HepG2 (cell line): ENCODE data around the gene LRTM2. TPM values are rescaled to one million over a fixed set of nuclear protein-coding genes. Genes with fewer than 3 reads are reported as not detected.

Experiments
- AGO1 ChIP-seq: fragments of 200-400 bp; formaldehyde crosslinking; IDR thresholded peaks from 2 replicates; pipeline ENCODE4 v1.6.1; 2017; ENCODE audit warnings: mild to moderate bottlenecking, low read depth, low read length, moderate library complexity; ENCODE audit not compliant: poor library complexity, severe bottlenecking
- BCL6 ChIP-seq: IDR thresholded peaks from 2 replicates; pipeline ENCODE4 v1.6.1; 2016; ENCODE audit warnings: missing genetic modification reagents, missing compliant biosample characterization
- ELF4 ChIP-seq: sonication (generic); formaldehyde crosslinking; IDR thresholded peaks from 2 replicates; pipeline ENCODE4 v1.5.0; 2020; ENCODE audit warnings: missing genetic modification reagents, mild to moderate bottlenecking, moderate library complexity, borderline replicate concordance
- HNRNPK ChIP-seq: fragments of 200-400 bp; formaldehyde crosslinking; IDR thresholded peaks from 2 replicates; pipeline ENCODE4 v1.6.1; 2018; ENCODE audit warnings: low read length, low read depth, moderate library complexity, mild to moderate bottlenecking; ENCODE audit not compliant: poor library complexity, severe bottlenecking
- HNRNPLL ChIP-seq: fragments of 200-400 bp; formaldehyde crosslinking; IDR thresholded peaks from 2 replicates; pipeline ENCODE4 v1.6.1; 2017; ENCODE audit warnings: mild to moderate bottlenecking, low read depth, low read length; ENCODE audit not compliant: poor library complexity, severe bottlenecking
- KAT8 ChIP-seq: IDR thresholded peaks from 2 replicates; pipeline ENCODE4 v1.6.1; 2016; ENCODE audit warnings: missing genetic modification reagents, missing compliant biosample characterization
- KLF15 ChIP-seq: sonication (generic); formaldehyde crosslinking; IDR thresholded peaks from 2 replicates; pipeline ENCODE4 v1.8.1; 2023; ENCODE audit warnings: borderline replicate concordance, mild to moderate bottlenecking, inconsistent platforms, missing genetic modification reagents, mixed read lengths
- MIER2 ChIP-seq: IDR thresholded peaks from 2 replicates; pipeline ENCODE4 v1.6.1; 2016; ENCODE audit warnings: missing biosample characterization, missing genetic modification reagents
- REXO4 ChIP-seq: sonication (generic); formaldehyde crosslinking; IDR thresholded peaks from 2 replicates; pipeline ENCODE4 v1.8.0; 2022; ENCODE audit warnings: missing genetic modification reagents, mild to moderate bottlenecking, borderline replicate concordance
- RORA ChIP-seq: sonication (generic); formaldehyde crosslinking; IDR thresholded peaks from 2 replicates; pipeline ENCODE4 v1.5.0; 2020; ENCODE audit warnings: mild to moderate bottlenecking, missing genetic modification reagents, moderate library complexity
- TBX2 ChIP-seq: sonication (generic); formaldehyde crosslinking; IDR thresholded peaks from 2 replicates; pipeline ENCODE4 v1.5.0; 2020; ENCODE audit warnings: missing genetic modification reagents, mild to moderate bottlenecking, borderline replicate concordance
- TEAD2 ChIP-seq: sonication (generic); formaldehyde crosslinking; IDR thresholded peaks from 2 replicates; pipeline ENCODE4 v1.9.0; 2021; ENCODE audit warnings: missing genetic modification reagents
- TEAD3 ChIP-seq: optimal IDR thresholded peaks from 2 replicates; pipeline ENCODE3; 2016; ENCODE audit warnings: borderline replicate concordance
- ZFY ChIP-seq: sonication (generic); formaldehyde crosslinking; IDR thresholded peaks from 2 replicates; pipeline ENCODE4 v1.4.0; 2020; ENCODE audit warnings: missing genetic modification reagents
- ZMYM4 ChIP-seq: sonication (generic); formaldehyde crosslinking; IDR thresholded peaks from 2 replicates; pipeline ENCODE4 v1.8.1; 2023; ENCODE audit warnings: mild to moderate bottlenecking, missing genetic modification reagents
- ZNF83 ChIP-seq: sonication (generic); formaldehyde crosslinking; IDR thresholded peaks from 2 replicates; pipeline ENCODE4 v1.4.0; 2020; ENCODE audit warnings: missing genetic modification reagents, mild to moderate bottlenecking, borderline replicate concordance
- polyA plus RNA-seq, 8 experiments: library from polyadenylated mRNA; depleted of rRNA in 3 of 8; stranded (reverse) in 7 of 8; unstranded in 1 of 8; fragments of >200 nt; fragmentation: Illumina TruSeq in 4 of 8; extraction: Trizol in 4 of 8; gene quantifications; 2 replicates each; pipeline versions ENCODE4 v1.2.1 to v1.2.3, GENCODE V29; 2011 to 2016; ENCODE audit warnings: low read depth in 4 of 8, missing spikeins in 1 of 8, mixed read lengths in 1 of 8; ENCODE audit not compliant: insufficient read depth in 1 of 8
- total RNA-seq, 5 experiments: library from RNA; depleted of rRNA; stranded (reverse); fragments of >200 nt; fragmentation: Illumina TruSeq; extraction: Trizol; gene quantifications; 2 replicates each; pipeline ENCODE4 v1.2.3, GENCODE V29; 2016; ENCODE audit warnings: low read depth in 1 of 5
- TF ChIP-seq, protein P1 (sequence below): sonication (generic); formaldehyde crosslinking; IDR thresholded peaks from 2 replicates; pipeline ENCODE4 v1.4.0; 2020; ENCODE audit warnings: missing genetic modification reagents
- TF ChIP-seq, protein P2 (sequence below), 2 experiments: fragments of 450-650 bp in 1 of 2; sonication (generic) in 1 of 2; formaldehyde crosslinking; IDR thresholded peaks; 2 replicates each; pipeline versions ENCODE4 v1.5.0 to v1.8.0; 2020 to 2022; ENCODE audit warnings: mild to moderate bottlenecking in 1 of 2, missing genetic modification reagents in 1 of 2
- TF ChIP-seq, protein P3 (sequence below): sonication (generic); formaldehyde crosslinking; IDR thresholded peaks from 2 replicates; pipeline ENCODE4 v1.4.0; 2020; ENCODE audit warnings: mild to moderate bottlenecking, missing genetic modification reagents

Gene LRTM2
- total and polyA plus RNA-seq, 2 of the 13 experiments (the other 11 are each of a cell fraction or from before 2014, with no cell fraction given): 0.09 TPM; not detected in 1

DNA sequence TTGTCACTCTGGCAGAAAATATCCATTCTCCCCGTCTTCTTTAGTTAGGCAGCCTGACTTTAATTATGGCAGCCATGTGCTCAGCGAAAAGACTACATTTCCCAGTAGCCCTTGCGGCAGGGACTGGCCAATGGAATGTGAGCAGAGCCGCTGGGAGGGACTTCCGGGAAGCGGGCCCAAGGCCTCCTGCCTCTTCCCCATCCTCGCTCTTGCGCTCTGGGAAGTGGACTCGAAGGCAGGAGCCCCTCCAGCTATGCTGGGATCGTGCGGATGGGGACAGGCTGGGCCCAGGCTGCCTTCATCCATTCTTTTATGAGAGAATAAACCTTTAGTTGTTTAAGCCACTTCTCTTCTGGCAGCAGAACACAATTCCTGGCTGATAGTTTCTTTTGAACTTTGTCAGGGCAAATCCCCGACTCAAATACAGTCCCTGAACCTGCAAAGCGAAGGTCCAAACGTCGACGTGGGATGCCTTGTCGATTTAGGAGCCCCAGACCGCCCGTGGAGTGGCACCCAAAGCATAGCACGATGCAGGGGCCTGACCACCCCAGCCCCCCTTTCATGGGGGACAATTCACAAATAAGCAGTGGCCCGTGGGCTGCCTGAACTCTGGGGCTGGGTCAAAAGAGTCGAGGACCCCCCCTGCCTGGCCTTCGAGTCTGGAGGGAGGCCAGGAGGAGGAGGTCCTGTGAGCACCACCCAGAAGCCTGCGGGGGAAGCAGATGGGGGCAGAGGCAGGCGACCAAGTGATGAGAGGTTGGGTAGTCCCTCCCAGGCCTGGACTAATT, 15.6 kb upstream of the LRTM2 start (continued):
- TF ChIP-seq AGO1 (peak; percentile 13), ELF4 (CRISPR knock-in tag) (peak; percentile 47; the same call in 1 of the 2 replicates), HNRNPK (no peak), TBX2 (CRISPR knock-in tag) (no peak), MIER2 (CRISPR knock-in tag) (no peak), ZFY (CRISPR knock-in tag) (peak; percentile 62), REXO4 (CRISPR knock-in tag) (no peak), ZNF83 (CRISPR knock-in tag) (no peak), KLF15 (CRISPR knock-in tag) (no peak), HNRNPLL (no peak), KAT8 (CRISPR knock-in tag) (peak; percentile 59; the same call in 1 of the 2 replicates), ZMYM4 (CRISPR knock-in tag) (peak; percentile 40; the same call in 1 of the 2 replicates), TEAD3 (peak; percentile 66), RORA (CRISPR knock-in tag) (no peak), BCL6 (CRISPR knock-in tag) (no peak), TEAD2 (CRISPR knock-in tag) (no peak)
- TF ChIP-seq, protein P1, sequence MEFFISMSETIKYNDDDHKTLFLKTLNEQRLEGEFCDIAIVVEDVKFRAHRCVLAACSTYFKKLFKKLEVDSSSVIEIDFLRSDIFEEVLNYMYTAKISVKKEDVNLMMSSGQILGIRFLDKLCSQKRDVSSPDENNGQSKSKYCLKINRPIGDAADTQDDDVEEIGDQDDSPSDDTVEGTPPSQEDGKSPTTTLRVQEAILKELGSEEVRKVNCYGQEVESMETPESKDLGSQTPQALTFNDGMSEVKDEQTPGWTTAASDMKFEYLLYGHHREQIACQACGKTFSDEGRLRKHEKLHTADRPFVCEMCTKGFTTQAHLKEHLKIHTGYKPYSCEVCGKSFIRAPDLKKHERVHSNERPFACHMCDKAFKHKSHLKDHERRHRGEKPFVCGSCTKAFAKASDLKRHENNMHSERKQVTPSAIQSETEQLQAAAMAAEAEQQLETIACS (CRISPR knock-in tag): no peak
- TF ChIP-seq, protein P2, sequence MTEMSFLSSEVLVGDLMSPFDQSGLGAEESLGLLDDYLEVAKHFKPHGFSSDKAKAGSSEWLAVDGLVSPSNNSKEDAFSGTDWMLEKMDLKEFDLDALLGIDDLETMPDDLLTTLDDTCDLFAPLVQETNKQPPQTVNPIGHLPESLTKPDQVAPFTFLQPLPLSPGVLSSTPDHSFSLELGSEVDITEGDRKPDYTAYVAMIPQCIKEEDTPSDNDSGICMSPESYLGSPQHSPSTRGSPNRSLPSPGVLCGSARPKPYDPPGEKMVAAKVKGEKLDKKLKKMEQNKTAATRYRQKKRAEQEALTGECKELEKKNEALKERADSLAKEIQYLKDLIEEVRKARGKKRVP (CRISPR knock-in tag; IDR thresholded peaks at IDR 0.05): no peak
- TF ChIP-seq, protein P3, sequence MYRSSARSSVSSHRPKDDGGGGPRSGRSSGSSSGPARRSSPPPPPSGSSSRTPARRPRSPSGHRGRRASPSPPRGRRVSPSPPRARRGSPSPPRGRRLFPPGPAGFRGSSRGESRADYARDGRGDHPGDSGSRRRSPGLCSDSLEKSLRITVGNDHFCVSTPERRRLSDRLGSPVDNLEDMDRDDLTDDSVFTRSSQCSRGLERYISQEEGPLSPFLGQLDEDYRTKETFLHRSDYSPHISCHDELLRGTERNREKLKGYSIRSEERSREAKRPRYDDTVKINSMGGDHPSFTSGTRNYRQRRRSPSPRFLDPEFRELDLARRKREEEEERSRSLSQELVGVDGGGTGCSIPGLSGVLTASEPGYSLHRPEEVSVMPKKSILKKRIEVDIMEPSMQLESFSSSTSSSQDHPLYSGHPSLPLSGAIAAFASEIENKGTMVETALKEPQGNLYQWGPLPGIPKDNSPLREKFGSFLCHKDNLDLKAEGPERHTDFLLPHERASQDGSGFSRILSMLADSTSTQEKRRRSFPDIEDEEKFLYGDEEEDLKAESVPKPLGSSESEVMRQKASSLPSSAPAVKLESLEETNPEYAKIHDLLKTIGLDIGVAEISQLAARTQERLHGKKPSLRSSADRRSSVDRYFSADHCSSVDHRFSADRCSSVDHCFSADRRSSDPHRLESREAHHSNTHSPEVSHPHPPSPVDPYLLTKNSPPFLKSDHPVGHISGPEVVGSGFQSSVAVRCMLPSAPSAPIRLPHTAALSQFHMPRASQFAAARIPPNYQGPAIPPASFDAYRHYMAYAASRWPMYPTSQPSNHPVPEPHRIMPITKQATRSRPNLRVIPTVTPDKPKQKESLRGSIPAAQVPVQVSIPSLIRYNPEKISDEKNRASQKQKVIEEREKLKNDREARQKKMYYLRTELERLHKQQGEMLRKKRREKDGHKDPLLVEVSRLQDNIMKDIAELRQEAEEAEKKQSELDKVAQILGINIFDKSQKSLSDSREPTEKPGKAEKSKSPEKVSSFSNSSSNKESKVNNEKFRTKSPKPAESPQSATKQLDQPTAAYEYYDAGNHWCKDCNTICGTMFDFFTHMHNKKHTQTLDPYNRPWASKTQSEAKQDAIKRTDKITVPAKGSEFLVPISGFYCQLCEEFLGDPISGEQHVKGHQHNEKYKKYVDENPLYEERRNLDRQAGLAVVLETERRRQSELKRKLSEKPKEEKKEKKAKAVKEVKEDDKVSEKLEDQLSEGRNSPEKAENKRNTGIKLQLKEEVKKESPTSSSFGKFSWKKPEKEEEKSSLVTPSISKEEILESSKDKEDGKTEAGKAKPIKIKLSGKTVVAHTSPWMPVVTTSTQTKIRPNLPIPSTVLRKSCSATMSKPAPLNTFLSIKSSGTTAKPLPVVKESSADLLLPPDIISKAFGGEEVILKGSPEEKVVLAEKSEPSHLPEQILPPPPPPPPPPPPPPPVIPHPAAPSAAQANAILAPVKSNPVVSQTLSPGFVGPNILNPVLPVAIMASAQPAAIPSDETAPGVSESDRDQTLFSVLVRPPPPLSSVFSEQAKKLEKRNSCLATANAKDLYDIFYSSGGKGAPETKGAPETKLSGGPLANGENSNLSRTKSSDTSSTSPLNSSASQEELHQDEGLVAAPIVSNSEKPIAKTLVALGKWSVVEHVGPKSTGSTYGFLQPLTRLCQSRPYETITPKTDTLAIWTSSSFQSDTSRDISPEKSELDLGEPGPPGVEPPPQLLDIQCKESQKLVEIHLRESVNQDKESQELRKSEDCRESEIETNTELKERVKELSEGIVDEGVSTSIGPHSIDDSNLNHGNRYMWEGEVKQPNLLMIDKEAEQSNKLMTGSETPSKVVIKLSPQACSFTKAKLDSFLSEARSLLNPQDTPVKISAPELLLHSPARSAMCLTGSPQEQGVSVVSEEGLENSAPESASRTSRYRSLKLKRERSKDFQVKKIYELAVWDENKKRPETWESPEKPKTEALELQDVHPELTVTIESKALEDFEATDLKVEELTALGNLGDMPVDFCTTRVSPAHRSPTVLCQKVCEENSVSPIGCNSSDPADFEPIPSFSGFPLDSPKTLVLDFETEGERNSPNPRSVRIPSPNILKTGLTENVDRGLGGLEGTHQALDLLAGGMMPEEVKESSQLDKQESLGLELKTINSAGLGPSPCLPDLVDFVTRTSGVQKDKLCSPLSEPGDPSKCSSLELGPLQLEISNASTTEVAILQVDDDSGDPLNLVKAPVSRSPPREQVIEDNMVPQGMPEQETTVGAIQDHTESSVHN (CRISPR knock-in tag): no peak
